Astrocyte of the cerebellum (primary cell): ENCODE results near the gene ADAM15.

Experiments
- DNase-seq: peaks from one replicate; pipeline ENCODE4 v3.0.0-alpha.2; 2011; ENCODE audit warnings: low read depth
- H3K4me3 ChIP-seq: 2 replicates; pipeline ENCODE4 v1.5.1; 2011; ENCODE audit warnings: mild to moderate bottlenecking, low read depth, low read length, moderate library complexity
- CTCF ChIP-seq: IDR thresholded peaks from 2 replicates; pipeline ENCODE4 v1.5.1; 2012; ENCODE audit warnings: low read length, low read depth, moderate library complexity, mild to moderate bottlenecking; ENCODE audit errors: missing control alignments
- in situ Hi-C: cut with HindIII; loops from 2 replicates; pipeline ENCODE4 v1.10.0; 2017; ENCODE audit warnings: low sequenced_read_pairs

The ADAM15 gene

GRCh38 chr1:155092131-155092530 is 41.0 kb downstream of the ADAM15 start:
- no peak for TF ChIP-seq CTCF
- no peak overlapping the region for H3K4me3 ChIP-seq
- in situ Hi-C loops, result loop anchor here (10.0 kb wide), 1 partner anchor 73 kb away; no protein-coding TSS in a partner anchor
- DNase-seq, result no peak

- TF ChIP-seq CTCF, result no peak
- no peak for DNase-seq
- no peak overlapping the region for H3K4me3 ChIP-seq
- in situ Hi-C loops, result loop anchor here (10.0 kb wide), 1 partner anchor 72 kb away; no protein-coding TSS in a partner anchor
Measured at GRCh38 chr1:155092641-155093040, 41.5 kb downstream of the ADAM15 start.

GRCh38 chr1:155093911-155094621 is 43.0 kb downstream of the ADAM15 start:
- TF ChIP-seq CTCF, result peak; percentile 56
- peak; percentile 22 for DNase-seq
- in situ Hi-C loops, result loop anchor here (10.0 kb wide), 1 partner anchor 71 kb away; no protein-coding TSS in a partner anchor
- no peak overlapping the region for H3K4me3 ChIP-seq

- DNase-seq, result no peak
- H3K4me3 ChIP-seq, result no peak overlapping the region
- no peak for TF ChIP-seq CTCF
- in situ Hi-C loops, result loop anchor here (10.0 kb wide), 1 partner anchor 70 kb away; no protein-coding TSS in a partner anchor
Measured at GRCh38 chr1:155094622-155094948, 43.5 kb downstream of the ADAM15 start.

GRCh38 chr1:155099331-155099730 is 48.2 kb downstream of the ADAM15 start:
- H3K4me3 ChIP-seq, result no peak overlapping the region
- in situ Hi-C loops, result loop anchor here (10.0 kb wide), 1 partner anchor 65 kb away; no protein-coding TSS in a partner anchor
- no peak for DNase-seq
- no peak for TF ChIP-seq CTCF

- no peak for TF ChIP-seq CTCF
- DNase-seq, result no peak
- H3K4me3 ChIP-seq, result no peak overlapping the region
- in situ Hi-C loops, result no loop called here
Measured at GRCh38 chr1:155103325-155103724, 52.2 kb downstream of the ADAM15 start.
